H1 (cell line): ENCODE measurements around the gene THUMPD3. TPM values are rescaled to one million over a fixed set of nuclear protein-coding genes. Genes with fewer than 3 reads are reported as not detected.

Source experiments
- CTCF ChIA-PET: fragments of 300-600 bp; sonication (Branson Sonifier 250); formaldehyde crosslinking; loops from one replicate; lab custom pipeline; 2021; ENCODE audit not compliant: partially characterized antibody; lab: Charles Lee
- POLR2A ChIA-PET: fragments of 300-600 bp; sonication (Branson Sonifier 250); formaldehyde crosslinking; loops from one replicate; lab custom pipeline; 2021; ENCODE audit warnings: inconsistent platforms; ENCODE audit not compliant: partially characterized antibody; lab: Charles Lee
- DNase-seq, 2 experiments: peaks; one replicate each; pipeline versions ENCODE4 v3.0.0 to v3.0.0-alpha.2; 2010 to 2022; ENCODE audit warnings: low spot score in 2 of 2, low read depth in 1 of 2, mixed read lengths in 1 of 2
- FAIRE-seq: peaks from 2 replicates; lab custom pipeline; 2011; peaks lifted over from hg19 to GRCh38; lab: Jason Lieb, UNC
- H2AFZ ChIP-seq: 2 replicates; pipeline ENCODE4 v1.8.1; 2012; ENCODE audit warnings: low read length, inconsistent platforms
- H2AK5ac ChIP-seq: 2 replicates; pipeline ENCODE4 v1.6.1; 2013; ENCODE audit warnings: low read depth, low read length
- H2BK120ac ChIP-seq: replicated peaks from 2 replicates; pipeline ENCODE3; 2013; ENCODE audit warnings: low read depth, low read length, inconsistent platforms
- H2BK12ac ChIP-seq: 2 replicates; pipeline ENCODE4 v1.6.1; 2013; ENCODE audit warnings: low read depth, low read length
- H2BK15ac ChIP-seq: 2 replicates; pipeline ENCODE4 v1.6.1; 2013; ENCODE audit warnings: low read length
- H2BK20ac ChIP-seq: 2 replicates; pipeline ENCODE4 v1.6.1; 2013; ENCODE audit warnings: low read length
- H2BK5ac ChIP-seq: 2 replicates; pipeline ENCODE4 v1.6.1; 2013; ENCODE audit warnings: low read depth, low read length
- H3K14ac ChIP-seq: 2 replicates; pipeline ENCODE4 v1.6.1; 2013; ENCODE audit warnings: inconsistent platforms; ENCODE audit not compliant: insufficient read length
- H3K18ac ChIP-seq: 2 replicates; pipeline ENCODE4 v1.6.1; 2013; ENCODE audit warnings: low read length; ENCODE audit errors: extremely low read depth
- H3K23ac ChIP-seq: 2 replicates; pipeline ENCODE4 v1.6.1; 2013; ENCODE audit warnings: inconsistent platforms; ENCODE audit not compliant: insufficient read length
- H3K23me2 ChIP-seq: 2 replicates; pipeline ENCODE4 v1.6.1; 2013; ENCODE audit warnings: low read depth, low read length
- H3K27ac ChIP-seq: 2 replicates; pipeline ENCODE4 v1.6.1; 2011; ENCODE audit warnings: low read depth, low read length, inconsistent platforms
- H3K27me3 ChIP-seq, 4 experiments: replicated peaks in 1 of 4; 1 replicate in 1 of 4; 2 replicates in 3 of 4; pipeline versions ENCODE4 v1.6.1 to v1.8.1; 2011 to 2013; ENCODE audit warnings: low read length in 3 of 4, mild to moderate bottlenecking in 3 of 4, inconsistent platforms in 2 of 4, mixed read lengths in 2 of 4, moderate library complexity in 1 of 4; ENCODE audit not compliant: control insufficient read depth in 3 of 4, insufficient read depth in 3 of 4; ENCODE audit errors: extremely low read depth in 1 of 4
- H3K36me3 ChIP-seq, 4 experiments: 2 replicates each; pipeline versions ENCODE4 v1.6.1 to v1.8.1; 2011 to 2013; ENCODE audit warnings: mild to moderate bottlenecking in 4 of 4, low read length in 3 of 4, moderate library complexity in 2 of 4, control low read depth in 1 of 4, inconsistent platforms in 1 of 4; ENCODE audit not compliant: insufficient read depth in 4 of 4, control insufficient read depth in 2 of 4
- H3K4ac ChIP-seq: replicated peaks from 2 replicates; pipeline ENCODE3; 2013; ENCODE audit warnings: low read length, low read depth, mixed read lengths, inconsistent platforms; ENCODE audit not compliant: insufficient read length
- H3K4me1 ChIP-seq, 4 experiments: replicated peaks in 1 of 4; 1 replicate in 1 of 4; 2 replicates in 3 of 4; pipeline versions ENCODE4 v1.6.1 to v1.8.1; 2011 to 2013; ENCODE audit warnings: low read length in 3 of 4, inconsistent platforms in 2 of 4, mixed read lengths in 1 of 4; ENCODE audit not compliant: insufficient read depth in 4 of 4, control insufficient read depth in 3 of 4
- H3K4me2 ChIP-seq, 2 experiments: 2 replicates each; pipeline versions ENCODE4 v1.6.1 to v1.8.1; 2011 to 2013; ENCODE audit warnings: low read depth in 2 of 2, low read length in 2 of 2, control low read depth in 1 of 2, inconsistent platforms in 1 of 2, mild to moderate bottlenecking in 1 of 2; ENCODE audit not compliant: insufficient read depth in 1 of 2
- H3K4me3 ChIP-seq, 4 experiments: fragments of 200-600, 300-600 bp in 1 of 4; sonication (generic), shearing (Covaris generic), sonication (Bioruptor Twin) in 1 of 4; 2 replicates each; pipeline versions ENCODE4 v1.5.1 to v1.8.1; 2011 to 2016; ENCODE audit warnings: low read length in 4 of 4, low read depth in 3 of 4, control low read depth in 2 of 4, inconsistent platforms in 2 of 4, mild to moderate bottlenecking in 2 of 4, mixed read lengths in 1 of 4, moderate library complexity in 1 of 4; ENCODE audit not compliant: insufficient read depth in 2 of 4; ENCODE audit errors: extremely low read depth in 1 of 4
- H3K56ac ChIP-seq: replicated peaks from 2 replicates; pipeline ENCODE3; 2013; ENCODE audit warnings: low read depth, mild to moderate bottlenecking, mixed read lengths, low read length, inconsistent platforms; ENCODE audit not compliant: insufficient read length
- H3K79me1 ChIP-seq: 2 replicates; pipeline ENCODE4 v1.6.1; 2013; ENCODE audit warnings: low read depth, low read length, control low read depth
- H3K79me2 ChIP-seq, 2 experiments: 2 replicates each; pipeline versions ENCODE4 v1.6.1 to v1.8.1; 2012 to 2013; ENCODE audit warnings: low read length in 2 of 2, mild to moderate bottlenecking in 2 of 2, inconsistent platforms in 1 of 2; ENCODE audit not compliant: insufficient read depth in 2 of 2, control insufficient read depth in 1 of 2
- H3K9ac ChIP-seq, 4 experiments: replicated peaks in 1 of 4; 1 replicate in 1 of 4; 2 replicates in 3 of 4; pipeline versions ENCODE4 v1.6.1 to v1.8.1; 2011 to 2013; ENCODE audit warnings: low read depth in 3 of 4, low read length in 3 of 4, control low read depth in 2 of 4, mild to moderate bottlenecking in 2 of 4, moderate library complexity in 2 of 4, inconsistent platforms in 1 of 4; ENCODE audit errors: extremely low read depth in 1 of 4
- H3K9me3 ChIP-seq, 2 experiments: 2 replicates each; pipeline versions ENCODE4 v1.6.1 to v1.8.1; 2012 to 2013; ENCODE audit warnings: mild to moderate bottlenecking in 2 of 2, moderate library complexity in 2 of 2, control low read depth in 1 of 2, inconsistent platforms in 1 of 2, low read depth in 1 of 2, low read length in 1 of 2, mixed read lengths in 1 of 2; ENCODE audit not compliant: insufficient read depth in 2 of 2
- H4K20me1 ChIP-seq, 2 experiments: replicated peaks in 1 of 2; 2 replicates each; pipeline versions ENCODE3 to v1.8.1; 2011 to 2013; ENCODE audit warnings: inconsistent platforms in 2 of 2, low read length in 2 of 2, mild to moderate bottlenecking in 1 of 2; ENCODE audit not compliant: insufficient read depth in 2 of 2, control insufficient read depth in 1 of 2
- H4K5ac ChIP-seq: 2 replicates; pipeline ENCODE4 v1.6.1; 2013; ENCODE audit warnings: low read length, low read depth, mixed read lengths, inconsistent platforms; ENCODE audit not compliant: insufficient read length
- H4K8ac ChIP-seq: 2 replicates; pipeline ENCODE4 v1.8.0; 2013; ENCODE audit warnings: mild to moderate bottlenecking, moderate library complexity, low read length, inconsistent platforms; ENCODE audit not compliant: insufficient read depth; ENCODE audit errors: extremely low read depth
- H4K91ac ChIP-seq: replicated peaks from 2 replicates; pipeline ENCODE3; 2013; ENCODE audit warnings: low read length, mixed read lengths, inconsistent platforms; ENCODE audit not compliant: insufficient read length
- TBP ChIP-seq: IDR thresholded peaks from 2 replicates; pipeline ENCODE4 v1.6.1; 2011; ENCODE audit warnings: low read depth, low read length, improper control_type of control experiment
- WGBS, 2 experiments: shearing (Covaris generic) in 1 of 2; methylation state at CpG; one replicate each; pipeline versions ENCODE4 v1.1.6 to v1.1.7; 2013 to 2015; ENCODE audit warnings: low lambda C conversion rate in 2 of 2, mixed read lengths in 2 of 2, inconsistent platforms in 1 of 2, low coverage in 1 of 2, missing lambda C conversion rate in 1 of 2; ENCODE audit not compliant: insufficient replicate concordance in 2 of 2, insufficient coverage in 1 of 2, insufficient read length in 1 of 2; ENCODE audit errors: extremely low coverage in 1 of 2, missing lambda C conversion rate in 1 of 2; 5-methylcytosine and 5-hydroxymethylcytosine counted together
- polyA plus RNA-seq, 7 experiments: library from polyadenylated mRNA; depleted of rRNA in 3 of 7; stranded (reverse) in 5 of 7; unstranded in 2 of 7; fragments of >200 nt in 5 of 7; fragments of 200-250 nt in 2 of 7; gene quantifications; 1 replicate in 5 of 7; 2 replicates in 1 of 7; 4 replicates in 1 of 7; pipeline versions ENCODE4 v1.2.1 to v1.2.3, GENCODE V29; 2011 to 2013; ENCODE audit warnings: missing spikeins in 2 of 7, mixed read lengths in 2 of 7
- total RNA-seq: library from RNA; stranded (reverse); fragmentation: NEBNext Ultra II Directional; extraction: Animal tissue kit (Norgen Biotek cat#: 25700); gene quantifications from 2 replicates; pipeline ENCODE4 v1.2.1, GENCODE V29; 2021

The THUMPD3 gene
- total and polyA plus RNA-seq, 2 of the 8 experiments (the other 6 are each of a cell fraction or from before 2014, with no cell fraction given): 26.7 to 68.9 TPM

GRCh38 chr3:9406856-9407626 is 44.2 kb downstream of the THUMPD3 start:
- no peak overlapping the region for H3K27ac ChIP-seq
- H2BK120ac ChIP-seq: no peak overlapping the region
- H2AFZ ChIP-seq: no peak overlapping the region
- no peak overlapping the region for H2BK15ac ChIP-seq
- H3K36me3 ChIP-seq: peaks cover 0 to 5% (median 0%) of the 10 kb centered on the region in 4 experiments; a peak in 1 of 8 replicates
- no peak for DNase-seq
- no peak overlapping the region for H4K91ac ChIP-seq
- peaks cover 66 to 100% of the 10 kb centered on the region in 2 experiments for H3K79me2 ChIP-seq
- no peaks in the 10 kb centered on the region for H3K79me1 ChIP-seq
- H3K56ac ChIP-seq: no peak overlapping the region
- no peak overlapping the region for H3K4me2 ChIP-seq
- no peak overlapping the region for H3K4me3 ChIP-seq
- no peak for TF ChIP-seq TBP
- FAIRE-seq: no peak
- H3K14ac ChIP-seq: no peak overlapping the region
- no peak overlapping the region for H3K9ac ChIP-seq
- no peak overlapping the region for H2BK5ac ChIP-seq
- H3K4ac ChIP-seq: no peak overlapping the region
- H2AK5ac ChIP-seq: no peak overlapping the region
- H4K5ac ChIP-seq: no peak overlapping the region
- H4K8ac ChIP-seq: no peak overlapping the region
- no peak overlapping the region for H2BK12ac ChIP-seq
- H3K23me2 ChIP-seq: no peaks in the 10 kb centered on the region
- no peak overlapping the region for H3K18ac ChIP-seq
- H2BK20ac ChIP-seq: no peak overlapping the region
- H3K23ac ChIP-seq: no peak overlapping the region
- H3K9me3 ChIP-seq: no peaks in the 10 kb centered on the region
- WGBS, 2 experiments: 92% methylated on average over 7 of the region's 7 CpGs; no CpG with 5 or more reads in 1 of the 2 experiments
- H4K20me1 ChIP-seq: peaks cover 14 to 30% of the 10 kb centered on the region in 2 experiments
- H3K27me3 ChIP-seq: no peaks in the 10 kb centered on the region
- H3K4me1 ChIP-seq: peaks cover 3 to 22% (median 12%) of the 10 kb centered on the region in 4 experiments; a peak in 5 of 7 replicates
- POLR2A ChIA-PET: interaction anchor here (0.6 to 3.1 kb wide), 5 partner anchors 10 to 125 kb away, joined by 3 to 47 read pairs (median 3); partner anchors contain the start of gene SETD5
- CTCF ChIA-PET: interaction anchor here (0.6 to 1.0 kb wide), 2 partner anchors 10 to 97 kb away, joined by 3 read pairs; partner anchors contain the start of gene SETD5
